HCT116 (cell line): Measurements from ENCODE around the gene ITSN1. TPM values are rescaled to one million over a fixed set of nuclear protein-coding genes. Genes with fewer than 3 reads are reported as not detected.
A peak's percentile ranks its signal among the peaks of the same experiment; 100 is the strongest.

Source experiments
- ATAC-seq: fragments of 200-7000 bp; cut with Tn5 transposase; 2 replicates; pipeline ENCODE4 v1.9.1; 2020; ENCODE audit warnings: mild to moderate bottlenecking, moderate library complexity
- BruUV-seq: library from RNA; stranded (reverse); fragments of 400-500 nt; replicated peaks from 2 replicates; lab custom pipeline; 2021; lab: Mats Ljungman, UMichigan
- CTCF ChIA-PET: fragments of 300-600 bp; sonication (Branson Sonifier 250); formaldehyde crosslinking; loops from one replicate; lab custom pipeline; 2021; ENCODE audit warnings: antibody characterized with exemption; lab: Charles Lee
- POLR2A ChIA-PET: fragments of 300-600, 350-600 bp; sonication (Branson Sonifier 250); formaldehyde crosslinking; loops from one replicate; lab custom pipeline; 2021; ENCODE audit warnings: antibody characterized with exemption; lab: Charles Lee
- RAD21 ChIA-PET, 2 experiments: fragments of 300-600 bp; sonication (Branson Sonifier 250); formaldehyde crosslinking; loops; one replicate each; lab custom pipeline; 2023; ENCODE audit warnings: low total read pairs in 2 of 2; ENCODE audit not compliant: uncharacterized antibody in 2 of 2, unreplicated experiment in 2 of 2, low non-redundant PET in 1 of 2; lab: Charles Lee
- DNase-seq: peaks from one replicate; pipeline ENCODE4 v3.0.0-alpha.2; 2010; ENCODE audit warnings: low read depth, low spot score
- H2AFZ ChIP-seq: fragments of 200-600 bp; shearing (Covaris generic), sonication (generic); 2 replicates; pipeline ENCODE4 v1.6.1; 2017; ENCODE audit warnings: low read depth, mixed run types, mixed read lengths, antibody characterized with exemption, low read length; ENCODE audit not compliant: poor library complexity, severe bottlenecking
- H3K27ac ChIP-seq: 2 replicates; pipeline ENCODE4 v1.5.1; 2012; ENCODE audit warnings: low read depth, low read length
- H3K27me3 ChIP-seq: fragments of 200-600 bp; sonication (generic); 2 replicates; pipeline ENCODE4 v1.6.1; 2016; ENCODE audit warnings: mixed run types, low read length, mixed read lengths; ENCODE audit not compliant: insufficient read depth
- H3K36me3 ChIP-seq, 2 experiments: fragments of 200-500 bp in 1 of 2; fragments of 200-600 bp in 1 of 2; sonication (Bioruptor generic) in 1 of 2; sonication (generic) in 1 of 2; 2 replicates each; pipeline versions ENCODE4 v1.5.1 to v1.6.1; 2014 to 2016; ENCODE audit warnings: low read length in 2 of 2, inconsistent platforms in 1 of 2, mixed read lengths in 1 of 2, mixed run types in 1 of 2; ENCODE audit not compliant: insufficient read depth in 2 of 2, control insufficient read depth in 1 of 2
- H3K4me1 ChIP-seq, 2 experiments: fragments of 200-600 bp in 1 of 2; sonication (generic) in 1 of 2; 2 replicates each; pipeline versions ENCODE4 v1.5.1 to v1.6.1; 2012 to 2017; ENCODE audit warnings: low read length in 2 of 2, inconsistent platforms in 1 of 2, mild to moderate bottlenecking in 1 of 2, mixed read lengths in 1 of 2, mixed run types in 1 of 2, moderate library complexity in 1 of 2; ENCODE audit not compliant: insufficient read depth in 2 of 2, control insufficient read depth in 1 of 2
- H3K4me2 ChIP-seq: fragments of 200-600 bp; sonication (generic); 2 replicates; pipeline ENCODE4 v1.6.1; 2017; ENCODE audit warnings: mixed run types, low read length, mixed read lengths
- H3K4me3 ChIP-seq, 2 experiments: fragments of 200-600 bp in 1 of 2; sonication (generic) in 1 of 2; replicated peaks in 1 of 2; 2 replicates each; pipeline ENCODE4 v1.5.1; 2011 to 2016; ENCODE audit warnings: low read length in 2 of 2, control low read depth in 1 of 2, low read depth in 1 of 2, mild to moderate bottlenecking in 1 of 2, mixed read lengths in 1 of 2, mixed run types in 1 of 2
- H3K79me2 ChIP-seq: fragments of 200-600 bp; sonication (generic); 2 replicates; pipeline ENCODE4 v1.6.1; 2017; ENCODE audit warnings: mild to moderate bottlenecking, mixed run types, low read length, moderate library complexity, mixed read lengths; ENCODE audit not compliant: insufficient read depth
- H3K9ac ChIP-seq: fragments of 200-600 bp; sonication (generic); 2 replicates; pipeline ENCODE4 v1.6.1; 2016; ENCODE audit warnings: low read length, mixed read lengths
- H3K9me2 ChIP-seq: fragments of 200-600 bp; sonication (generic), shearing (Covaris generic); 2 replicates; pipeline ENCODE4 v1.6.1; 2017; ENCODE audit warnings: mixed run types, mild to moderate bottlenecking, moderate library complexity; ENCODE audit not compliant: insufficient read depth
- H3K9me3 ChIP-seq, 2 experiments: fragments of 200-500 bp in 1 of 2; fragments of 200-600 bp in 1 of 2; sonication (Bioruptor generic) in 1 of 2; sonication (generic) in 1 of 2; 2 replicates each; pipeline ENCODE4 v1.6.1; 2014 to 2017; ENCODE audit warnings: low read length in 2 of 2, mixed read lengths in 2 of 2, inconsistent platforms in 1 of 2, low read depth in 1 of 2, mild to moderate bottlenecking in 1 of 2, mixed run types in 1 of 2, moderate library complexity in 1 of 2; ENCODE audit not compliant: control insufficient read depth in 1 of 2, insufficient read depth in 1 of 2
- H4K20me1 ChIP-seq: fragments of 200-600 bp; sonication (generic), shearing (Covaris generic); 2 replicates; pipeline ENCODE4 v1.6.1; 2017; ENCODE audit warnings: mixed run types, mild to moderate bottlenecking, moderate library complexity; ENCODE audit not compliant: insufficient read depth
- ATF3 ChIP-seq: IDR thresholded peaks from 2 replicates; pipeline ENCODE4 v1.6.1; 2012
- CTCF ChIP-seq, 3 experiments: fragments of 200-600 bp in 1 of 3; sonication (generic) in 1 of 3; IDR thresholded peaks in 2 of 3; conservative IDR thresholded peaks in 1 of 3; 2 replicates each; pipeline ENCODE4 v1.5.1; 2012 to 2017; ENCODE audit warnings: low read depth in 2 of 3, low read length in 2 of 3, antibody characterized with exemption in 1 of 3, borderline replicate concordance in 1 of 3, control low read depth in 1 of 3, mild to moderate bottlenecking in 1 of 3, mixed read lengths in 1 of 3, mixed run types in 1 of 3, moderate library complexity in 1 of 3; ENCODE audit not compliant: insufficient read depth in 1 of 3
- EGR1 ChIP-seq: IDR thresholded peaks from 2 replicates; pipeline ENCODE4 v1.6.1; 2012; ENCODE audit warnings: low read depth
- ELF1 ChIP-seq: IDR thresholded peaks from 2 replicates; pipeline ENCODE4 v1.6.1; 2012; ENCODE audit warnings: low read depth, borderline replicate concordance
- EZH2phosphoT487 ChIP-seq: fragments of 200-600 bp; IDR thresholded peaks from 2 replicates; pipeline ENCODE4 v1.6.1; 2018; ENCODE audit warnings: antibody characterized with exemption, borderline replicate concordance
- FOSL1 ChIP-seq: IDR thresholded peaks from 2 replicates; pipeline ENCODE4 v1.6.1; 2012; ENCODE audit warnings: low read depth
- JUND ChIP-seq: IDR thresholded peaks from 2 replicates; pipeline ENCODE4 v1.6.1; 2012
- POLR2AphosphoS5 ChIP-seq: IDR thresholded peaks from 2 replicates; pipeline ENCODE4 v1.6.1; 2011; ENCODE audit warnings: mild to moderate bottlenecking, low read depth, low read length, moderate library complexity
- REST ChIP-seq: IDR thresholded peaks from 2 replicates; pipeline ENCODE4 v1.6.1; 2012; ENCODE audit warnings: low read depth
- SIN3A ChIP-seq: IDR thresholded peaks from 2 replicates; pipeline ENCODE4 v1.6.1; 2012; ENCODE audit warnings: low read depth
- YY1 ChIP-seq: IDR thresholded peaks from 2 replicates; pipeline ENCODE4 v1.6.1; 2011; ENCODE audit warnings: low read length, low read depth, moderate library complexity, mild to moderate bottlenecking; ENCODE audit not compliant: insufficient replicate concordance; ENCODE audit errors: extremely low read depth
- ZNF274 ChIP-seq: fragments of 200-500 bp; sonication (Bioruptor generic); IDR thresholded peaks from 2 replicates; pipeline ENCODE4 v1.6.1; 2014; ENCODE audit warnings: mild to moderate bottlenecking, low read depth, low read length, inconsistent platforms
- intact Hi-C: fragments of 100-400 bp; cut with micrococcal nuclease; formaldehyde crosslinking; loops from 2 replicates; pipeline ENCODE4 v1.10.0; 2022
- total RNA-seq: library from RNA; stranded (reverse); gene quantifications from one replicate; pipeline ENCODE4 v1.2.1, GENCODE V29; 2021; ENCODE audit not compliant: unreplicated experiment

The ITSN1 gene
- total RNA-seq, 1 experiment from 2014 or later, result 25.8 TPM

GRCh38 chr21:33902349-33902748 lies 260.0 kb downstream of the ITSN1 start:
- intact Hi-C loops, result loop anchor here (5.0 to 10.0 kb wide), 2 partner anchors 258 to 295 kb away; partner anchors contain the start of genes CRYZL1 and ITSN1
- no peaks in the 10 kb centered on the region for H4K20me1 ChIP-seq
- ChIA-PET POLR2A (interaction anchor here (1.6 kb wide), 1 partner anchor 10 kb away, joined by 3 read pairs; no protein-coding TSS in a partner anchor), RAD21 (interaction anchor here in 1 of 2 experiments (1.7 kb wide), 1 partner anchor 297 kb away, joined by 8 read pairs; no protein-coding TSS in a partner anchor), CTCF (interaction anchor here (0.9 to 3.9 kb wide), 4 partner anchors 10 to 703 kb away, joined by 3 to 15 read pairs (median 6); no protein-coding TSS in a partner anchor)
- no peaks in the 10 kb centered on the region for H3K9me2 ChIP-seq
- H3K4me2 ChIP-seq, result no peak overlapping the region
- peak; percentile 28; the same call in 1 of the 2 replicates for ATAC-seq
- no peak overlapping the region for H2AFZ ChIP-seq
- no peak overlapping the region for H3K9ac ChIP-seq
- H3K36me3 ChIP-seq, result peaks cover 30 to 31% of the 10 kb centered on the region in 2 experiments; a peak in 3 of 4 replicates
- TF ChIP-seq JUND, result no peak
- TF ChIP-seq EZH2phosphoT487, result no peak
- TF ChIP-seq YY1, result no peak
- no peak for TF ChIP-seq EGR1
- no peak for TF ChIP-seq REST
- TF ChIP-seq ELF1, result no peak
- TF ChIP-seq POLR2AphosphoS5, result no peak
- TF ChIP-seq FOSL1, result no peak
- no peak for TF ChIP-seq CTCF (IDR thresholded peaks at IDR 0.05 in 2 of 3, conservative IDR thresholded peaks at IDR 0.05 in 1 of 3; ENCODE audit: borderline replicate concordance in 1 of 3, insufficient read depth in 1 of 3, low read depth in 2 of 3, low read length in 2 of 3)
- TF ChIP-seq SIN3A, result no peak
- TF ChIP-seq ZNF274, result no peak
- TF ChIP-seq ATF3, result no peak
- TF ChIP-seq, all 23 proteins: peak for 0
- H3K4me3 ChIP-seq, result no peak overlapping the region
- no peak overlapping the region for H3K27ac ChIP-seq
- H3K9me3 ChIP-seq, result no peaks in the 10 kb centered on the region
- no peak for DNase-seq
- no peaks in the 10 kb centered on the region for H3K27me3 ChIP-seq
- BruUV-seq, result no TSS peak
- H3K4me1 ChIP-seq, result no peaks in the 10 kb centered on the region
- no peaks in the 10 kb centered on the region for H3K79me2 ChIP-seq
